ENCODE results near the gene USP46. TPM values are rescaled to one million over a fixed set of nuclear protein-coding genes. Genes with fewer than 3 reads are reported as not detected.

Gene USP46
- total and polyA plus RNA-seq, 2 of the 4 experiments (the other 2 are of a cell fraction) = 9.3 to 15.4 TPM

- no CpG with 5 or more reads among the region's 1 CpG for WGBS, 2 experiments (ENCODE audit: extremely low coverage in 2 of 2, insufficient read length in 1 of 2)
- no peak overlapping the region for H2AK9ac ChIP-seq (replicated peaks; ENCODE audit: low read depth, low read length, poor library complexity)
- no peak overlapping the region for H2AFZ ChIP-seq (replicated peaks; ENCODE audit: low read length, poor library complexity)
- H4K8ac ChIP-seq (ENCODE audit: low read depth in 2 of 2, low read length in 2 of 2) = no peak overlapping the region
- no peak overlapping the region for H3K4me2 ChIP-seq (ENCODE audit: low read depth, low read length)
- no peak overlapping the region for H3K14ac ChIP-seq (replicated peaks; ENCODE audit: low read depth, low read length)
- no peak overlapping the region for H2AK5ac ChIP-seq (ENCODE audit: low read depth, low read length)
- in situ Hi-C loops (cut with MboI; ENCODE audit: low sequenced_read_pairs) = no loop called here
- H2BK20ac ChIP-seq (ENCODE audit: low read depth, low read length) = no peak overlapping the region
- H3K27me3 ChIP-seq (ENCODE audit: control insufficient read depth, insufficient read depth, low read length) = no peaks in the 10 kb centered on the region; the same call in 1 of the 2 replicates
- no peak overlapping the region for H3K4ac ChIP-seq (ENCODE audit: low read depth, low read length)
- no peaks in the 10 kb centered on the region for H3K79me1 ChIP-seq (ENCODE audit: low read depth in 1 of 2, low read length in 2 of 2)
- H4K91ac ChIP-seq (ENCODE audit: insufficient read depth, low read depth, low read length) = no peak overlapping the region
- H2BK5ac ChIP-seq (ENCODE audit: low read depth, low read length, poor library complexity, severe bottlenecking) = no peak overlapping the region
- H3K9ac ChIP-seq (ENCODE audit: low read depth, low read length) = no peak overlapping the region
- no peak overlapping the region for H3K23ac ChIP-seq (ENCODE audit: low read depth, low read length)
- no peak overlapping the region for H3K18ac ChIP-seq (ENCODE audit: low read depth, low read length)
- TF ChIP-seq POLR2A (IDR thresholded peaks at IDR 0.05; ENCODE audit: low read depth, low read length) = no peak
- TF ChIP-seq CTCF (conservative IDR thresholded peaks at IDR 0.05; ENCODE audit: low read depth, low read length) = no peak
- no peak for TF ChIP-seq NFE2L2 (IDR thresholded peaks at IDR 0.05; ENCODE audit: low read depth, low read length)
- no peak for TF ChIP-seq ELK1 (IDR thresholded peaks at IDR 0.05; ENCODE audit: borderline replicate concordance, low read depth, low read length)
- no peak for TF ChIP-seq CHD1 (IDR thresholded peaks at IDR 0.05; ENCODE audit: low read depth, low read length)
- TF ChIP-seq RCOR1 (IDR thresholded peaks at IDR 0.05; ENCODE audit: insufficient replicate concordance, low read length) = no peak
- TF ChIP-seq RFX5 (IDR thresholded peaks at IDR 0.05; ENCODE audit: low read depth, low read length) = no peak
- no peak for TF ChIP-seq USF2 (IDR thresholded peaks at IDR 0.05; ENCODE audit: low read depth, low read length)
- TF ChIP-seq MAFK (IDR thresholded peaks at IDR 0.05; ENCODE audit: low read depth, low read length) = no peak
- no peak for TF ChIP-seq BHLHE40 (IDR thresholded peaks at IDR 0.05; ENCODE audit: low read depth, low read length)
- dilution Hi-C loops (cut with HindIII; ENCODE audit: low sequenced_read_pairs, unreplicated experiment) = no loop called here
- no peak overlapping the region for H2BK15ac ChIP-seq (ENCODE audit: low read depth, low read length)
- no peak for ATAC-seq (ENCODE audit: low read depth)
- H3K9me3 ChIP-seq (ENCODE audit: control insufficient read depth, insufficient read depth, low read length) = no peaks in the 10 kb centered on the region
- intact Hi-C loops (cut with micrococcal nuclease) = no loop called here
- POLR2A ChIA-PET (ENCODE audit: unreplicated experiment) = interaction anchor here (1.0 kb wide), 1 partner anchor 8 kb away, joined by 3 read pairs; no protein-coding TSS in a partner anchor
- H4K5ac ChIP-seq (ENCODE audit: low read depth, low read length) = no peak overlapping the region
- no peaks in the 10 kb centered on the region for H4K20me1 ChIP-seq (ENCODE audit: insufficient read depth, low read length)
- BruUV-seq (replicated peaks) = no TSS peak
- H3K56ac ChIP-seq (ENCODE audit: extremely low read depth, insufficient read depth, low read length) = no peak overlapping the region
- no peak overlapping the region for H3K4me3 ChIP-seq (ENCODE audit: insufficient read depth, low read depth, low read length)
- CTCF ChIA-PET = interaction anchor here (1.1 kb wide), 1 partner anchor 158 kb away, joined by 4 read pairs; no protein-coding TSS in a partner anchor
- H2BK120ac ChIP-seq (ENCODE audit: low read depth, low read length) = no peak overlapping the region
- H3K9me1 ChIP-seq (ENCODE audit: insufficient read depth, low read length) = no peaks in the 10 kb centered on the region
- H3K36me3 ChIP-seq (ENCODE audit: control insufficient read depth, insufficient read depth, low read length) = no peaks in the 10 kb centered on the region
- peak; percentile 15 for DNase-seq
- no peak overlapping the region for H3K27ac ChIP-seq (ENCODE audit: insufficient read depth, low read length)
- H3K4me1 ChIP-seq (ENCODE audit: control insufficient read depth, insufficient read depth, low read length) = no peaks in the 10 kb centered on the region
These were observed 45.0 kb upstream of the USP46 start for GRCh38 chr4:52704133-52704532.
